Raji (cell line): ENCODE data around the gene AMIGO2.

Experiments used
- POLR2A ChIP-seq: IDR thresholded peaks from 2 replicates; pipeline ENCODE4 v1.6.1; 2011; ENCODE audit warnings: low read depth, low read length, control low read depth; ENCODE audit not compliant: insufficient read depth

AMIGO2 gene

GRCh38 chr12:47082283-47082682, 2.5 kb upstream of the AMIGO2 start:
- no peak for TF ChIP-seq POLR2A

- TF ChIP-seq POLR2A: no peak
These were observed 1.2 kb upstream of the AMIGO2 start for GRCh38 chr12:47080725-47081502.

GRCh38 chr12:47079981-47080724, 394 bp upstream of the AMIGO2 start:
- TF ChIP-seq POLR2A: no peak

GRCh38 chr12:47078733-47079467, 859 bp downstream of the AMIGO2 start:
- no peak for TF ChIP-seq POLR2A

DNA sequence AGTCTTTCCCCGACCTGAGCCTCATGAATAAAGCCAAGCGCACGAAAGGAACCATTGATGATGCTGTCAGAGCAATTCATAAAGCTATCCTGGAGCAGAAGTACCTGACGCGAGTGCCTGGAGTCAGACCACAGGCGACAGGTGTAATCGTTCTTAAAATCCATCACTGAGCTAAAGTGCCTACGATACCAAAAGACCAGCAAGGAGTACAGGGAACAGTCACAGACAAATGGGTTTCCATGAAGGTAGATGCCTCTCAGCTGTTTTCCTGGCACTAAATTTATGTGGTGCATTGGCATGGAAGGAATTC, 1.7 kb downstream of the AMIGO2 start:
- TF ChIP-seq POLR2A: no peak

- TF ChIP-seq POLR2A: no peak
These were observed 2.3 kb downstream of the AMIGO2 start for GRCh38 chr12:47077206-47078085.

GRCh38 chr12:47075192-47076084, 4.3 kb downstream of the AMIGO2 start:
- TF ChIP-seq POLR2A: no peak

GRCh38 chr12:47074757-47075156, 5.0 kb downstream of the AMIGO2 start:
- TF ChIP-seq POLR2A: no peak

DNA sequence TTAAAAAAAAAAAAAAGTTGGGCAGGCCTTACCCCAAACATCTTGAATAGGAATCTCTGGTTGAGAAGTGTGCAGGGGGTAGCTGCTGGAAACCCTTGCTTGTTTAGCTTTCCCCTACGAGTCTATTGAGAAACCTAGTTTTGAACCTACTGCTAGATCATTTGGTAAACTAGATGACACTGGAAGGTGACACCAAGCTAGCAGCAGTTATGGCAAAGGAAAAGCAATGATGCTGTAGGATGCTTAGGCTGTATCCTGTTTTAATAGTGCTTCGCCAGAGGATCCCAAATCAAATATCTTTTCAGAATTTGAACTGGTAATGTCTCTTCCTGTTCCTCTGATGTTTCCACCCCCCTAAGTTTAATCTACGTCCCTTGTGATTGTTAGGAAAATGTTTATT, 5.8 kb downstream of the AMIGO2 start:
- no peak for TF ChIP-seq POLR2A

DNA sequence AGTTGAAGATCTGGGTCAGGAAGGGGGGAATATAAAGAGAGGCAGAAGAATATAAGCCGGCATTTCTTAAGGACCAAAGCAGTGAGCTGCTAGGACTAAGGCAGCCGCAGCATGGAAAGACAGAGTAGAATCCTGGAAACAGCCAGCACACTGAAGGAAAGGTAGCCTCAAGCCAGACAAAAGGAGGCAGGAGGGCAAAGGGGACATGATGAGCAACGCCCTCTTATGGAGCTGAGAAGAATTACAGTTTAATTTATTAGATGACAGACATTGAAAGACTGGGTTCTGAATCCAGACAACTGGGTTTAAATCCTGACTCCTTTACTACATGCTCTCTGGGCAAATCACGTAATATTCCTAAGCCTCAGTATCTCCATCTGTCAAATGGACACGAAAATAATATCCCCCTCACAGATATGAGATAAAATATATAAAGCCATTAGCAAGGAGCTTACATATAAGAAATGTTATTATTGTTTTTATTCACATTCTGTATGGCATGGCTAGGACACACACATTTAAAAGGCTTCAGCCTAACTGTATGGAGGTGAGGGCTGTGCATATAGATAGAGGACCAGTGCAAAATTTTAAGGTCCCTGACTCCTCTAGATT, 8.4 kb downstream of the AMIGO2 start:
- TF ChIP-seq POLR2A: no peak

GRCh38 chr12:47070310-47070709, 9.4 kb downstream of the AMIGO2 start:
- no peak for TF ChIP-seq POLR2A

GRCh38 chr12:47068539-47068938, 11.2 kb downstream of the AMIGO2 start:
- no peak for TF ChIP-seq POLR2A

GRCh38 chr12:47067771-47068431, 11.9 kb downstream of the AMIGO2 start:
- TF ChIP-seq POLR2A: no peak
